Ovary (tissue), 3 donors: ENCODE measurements around the gene CYP46A1.
"Not testable (repeated sequence)": the region's sequence is repeated elsewhere in the genome, so short reads cannot be mapped to it uniquely, and the experiment has no call there.

Source experiments
- POLR2A ChIP-seq: fragments of 450-650 bp; IDR thresholded peaks from one replicate; pipeline ENCODE4 v1.6.1; 2017; ENCODE audit warnings: antibody characterized with exemption, mild to moderate bottlenecking, moderate library complexity
- TF ChIP-seq, protein P1 (sequence below), 3 donors: fragments of 450-650 bp in 2 of 3; fragments of 200-600 bp in 1 of 3; IDR thresholded peaks; one replicate each; pipeline versions ENCODE4 v1.5.1 to v1.8.0; 2016 to 2022; ENCODE audit warnings: antibody characterized with exemption in 3 of 3, mild to moderate bottlenecking in 1 of 3
- donor health status: DM: no; HTN: no; CAD: no.

- TF ChIP-seq POLR2A: not testable (repeated sequence)
- TF ChIP-seq, protein P1, sequence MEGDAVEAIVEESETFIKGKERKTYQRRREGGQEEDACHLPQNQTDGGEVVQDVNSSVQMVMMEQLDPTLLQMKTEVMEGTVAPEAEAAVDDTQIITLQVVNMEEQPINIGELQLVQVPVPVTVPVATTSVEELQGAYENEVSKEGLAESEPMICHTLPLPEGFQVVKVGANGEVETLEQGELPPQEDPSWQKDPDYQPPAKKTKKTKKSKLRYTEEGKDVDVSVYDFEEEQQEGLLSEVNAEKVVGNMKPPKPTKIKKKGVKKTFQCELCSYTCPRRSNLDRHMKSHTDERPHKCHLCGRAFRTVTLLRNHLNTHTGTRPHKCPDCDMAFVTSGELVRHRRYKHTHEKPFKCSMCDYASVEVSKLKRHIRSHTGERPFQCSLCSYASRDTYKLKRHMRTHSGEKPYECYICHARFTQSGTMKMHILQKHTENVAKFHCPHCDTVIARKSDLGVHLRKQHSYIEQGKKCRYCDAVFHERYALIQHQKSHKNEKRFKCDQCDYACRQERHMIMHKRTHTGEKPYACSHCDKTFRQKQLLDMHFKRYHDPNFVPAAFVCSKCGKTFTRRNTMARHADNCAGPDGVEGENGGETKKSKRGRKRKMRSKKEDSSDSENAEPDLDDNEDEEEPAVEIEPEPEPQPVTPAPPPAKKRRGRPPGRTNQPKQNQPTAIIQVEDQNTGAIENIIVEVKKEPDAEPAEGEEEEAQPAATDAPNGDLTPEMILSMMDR (IDR thresholded peaks at IDR 0.05): not testable (repeated sequence)
Measured at GRCh38 chr14:99661206-99661605, 22.9 kb upstream of the CYP46A1 start.
